Cardiac fibroblast (primary cell): Measurements from ENCODE around the gene CHI3L1.

ENCODE experiments used
- DNase-seq, 2 donors: peaks; one replicate each; pipeline versions ENCODE4 v3.0.0 to v3.0.0-alpha.2; 2010; ENCODE audit warnings: low read depth in 2 of 2
- H3K4me3 ChIP-seq, 2 donors: replicated peaks in 1 of 2; 1 replicate in 1 of 2; 2 replicates in 1 of 2; pipeline ENCODE4 v1.5.1; 2011; ENCODE audit warnings: low read depth in 2 of 2, low read length in 2 of 2, mild to moderate bottlenecking in 2 of 2, moderate library complexity in 1 of 2
- CTCF ChIP-seq: IDR thresholded peaks from one replicate; pipeline ENCODE4 v1.5.1; 2011; ENCODE audit warnings: low read depth, mild to moderate bottlenecking, low read length, inconsistent platforms

The CHI3L1 gene

GRCh38 chr1:203207751-203208150 is 21.2 kb upstream of the CHI3L1 start:
- H3K4me3 ChIP-seq: no peak overlapping the region
- no peak for DNase-seq
- TF ChIP-seq CTCF: no peak

- no peak for DNase-seq
- no peak for TF ChIP-seq CTCF
- H3K4me3 ChIP-seq: no peak overlapping the region
Measured at GRCh38 chr1:203206129-203206687, 19.7 kb upstream of the CHI3L1 start.

- no peak overlapping the region for H3K4me3 ChIP-seq
- DNase-seq: no peak
- TF ChIP-seq CTCF: no peak
Measured at GRCh38 chr1:203204756-203205155, 18.3 kb upstream of the CHI3L1 start.

GRCh38 chr1:203202431-203203245 is 16.1 kb upstream of the CHI3L1 start:
- TF ChIP-seq CTCF: no peak
- peak; percentile 88 to 98 for DNase-seq
- no peak overlapping the region for H3K4me3 ChIP-seq

GRCh38 chr1:203201516-203202205 is 15.2 kb upstream of the CHI3L1 start:
- no peak overlapping the region for H3K4me3 ChIP-seq
- DNase-seq: no peak
- no peak for TF ChIP-seq CTCF

- no peak overlapping the region for H3K4me3 ChIP-seq
- no peak for TF ChIP-seq CTCF
- no peak for DNase-seq
Measured at GRCh38 chr1:203200916-203201315, 14.4 kb upstream of the CHI3L1 start.
